Measurements from ENCODE around the gene ECM2.

The ECM2 gene

DNA sequence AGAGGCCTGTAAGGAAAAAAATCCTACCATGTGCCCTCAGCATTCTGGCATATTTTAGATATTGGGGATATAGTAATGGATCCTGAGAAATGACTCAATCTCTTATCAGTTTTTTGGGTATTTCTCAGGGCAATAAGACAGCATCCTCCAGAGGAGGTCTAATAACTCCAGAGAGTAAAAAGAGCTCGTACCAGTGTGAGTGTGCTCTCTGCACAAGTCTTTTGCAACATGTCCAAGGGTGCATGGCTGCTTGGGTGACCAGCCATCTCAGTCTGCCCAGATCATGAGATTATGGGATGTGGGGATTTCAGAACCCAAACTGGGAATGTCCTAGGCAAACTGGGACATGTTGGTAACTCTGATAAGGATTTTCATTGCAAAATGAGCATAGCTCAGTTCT lies 68.7 kb downstream of the ECM2 start:
- no peak for DNase-seq (ENCODE audit: low read depth, low spot score)

GRCh38 chr9:92463984-92464383 lies 71.8 kb downstream of the ECM2 start:
- DNase-seq (ENCODE audit: low read depth, low spot score): no peak

DNA sequence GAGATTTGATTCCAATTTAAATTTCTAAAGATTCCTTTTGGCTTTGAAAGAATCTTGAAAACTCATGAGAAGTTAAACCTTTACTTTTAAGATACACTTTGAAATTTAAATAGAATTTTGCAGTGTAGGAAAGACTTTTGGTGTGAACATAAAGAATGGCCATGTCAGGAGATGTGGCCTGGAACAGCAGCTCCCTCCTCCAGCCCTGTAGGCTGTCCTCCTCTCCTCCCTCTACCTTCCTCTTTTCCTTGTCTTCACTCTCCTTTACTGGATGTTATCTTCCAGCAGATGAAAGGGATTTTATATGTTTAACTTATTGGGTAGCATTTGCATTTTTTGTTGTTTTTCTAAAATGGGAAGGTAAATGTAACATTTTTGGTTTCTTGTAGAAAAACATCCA lies 72.4 kb downstream of the ECM2 start:
- DNase-seq (ENCODE audit: low read depth, low spot score): no peak

GRCh38 chr9:92457576-92457975 lies 78.2 kb downstream of the ECM2 start:
- no peak for DNase-seq (ENCODE audit: low read depth, low spot score)

GRCh38 chr9:92455217-92455616 lies 80.6 kb downstream of the ECM2 start:
- no peak for DNase-seq (ENCODE audit: low read depth, low spot score)

DNA sequence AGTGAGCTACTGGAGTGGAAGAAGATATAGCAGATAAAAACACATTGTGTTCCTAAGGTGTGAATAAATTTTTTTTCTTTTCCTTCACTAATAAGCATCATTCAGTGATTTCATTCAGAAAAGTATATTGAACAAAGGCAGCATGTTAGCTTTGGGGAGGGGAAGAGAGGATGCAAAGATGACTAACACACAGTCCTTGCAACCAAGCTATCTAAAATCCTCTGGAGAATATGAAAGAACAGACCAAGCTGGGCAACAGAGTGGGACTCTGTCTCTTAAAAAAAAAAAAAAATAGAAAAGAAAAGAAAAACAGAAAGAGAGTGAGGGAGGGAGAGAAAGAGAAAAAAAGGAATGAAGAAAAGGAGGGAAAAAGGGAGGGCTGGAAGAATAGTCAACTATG lies 89.3 kb downstream of the ECM2 start:
- no peak for DNase-seq (ENCODE audit: low read depth, low spot score)

All from activated naive CD8-positive, alpha-beta T cell treated with anti-CD3 and anti-CD28 coated beads, Interleukin-2, amount 50 U/mL, for 16 hours (primary cell).